A549 (cell line): ENCODE measurements around the gene HFM1. TPM values are rescaled to one million over a fixed set of nuclear protein-coding genes. Genes with fewer than 3 reads are reported as not detected.
A peak's percentile ranks its signal among the peaks of the same experiment; 100 is the strongest.

Experiments
- ATAC-seq, 2 experiments: fragments of 200-7000 bp in 1 of 2; fragments of >200 bp in 1 of 2; cut with Nextera tagmentation in 1 of 2; cut with Tn5 transposase in 1 of 2; 3 replicates each; pipeline versions ENCODE4 v1.8.0 to v1.9.1; 2018 to 2020; ENCODE audit warnings: mild to moderate bottlenecking in 1 of 2, moderate library complexity in 1 of 2
- CTCF ChIA-PET: fragments of 300-600 bp; sonication (Branson Sonifier 250); formaldehyde crosslinking; extraction: SDS; loops from one replicate; lab custom pipeline; 2021; ENCODE audit warnings: antibody characterized with exemption, inconsistent platforms; lab: Yijun Ruan, JAX
- POLR2A ChIA-PET: fragments of 350-600 bp; formaldehyde crosslinking; extraction: SDS; loops from one replicate; lab custom pipeline; 2021; ENCODE audit warnings: antibody characterized with exemption, inconsistent platforms; lab: Yijun Ruan, JAX
- DNase-seq, 2 experiments: peaks; one replicate each; pipeline versions ENCODE4 v3.0.0 to v3.0.0-alpha.2; 2011 to 2016; ENCODE audit warnings: low read depth in 1 of 2, low spot score in 1 of 2
- FAIRE-seq: peaks from 2 replicates; lab custom pipeline; 2011; peaks lifted over from hg19 to GRCh38; lab: Jason Lieb, UNC
- H3K27ac ChIP-seq, 2 experiments: fragments of >200 bp; sonication (Bioruptor Twin); formaldehyde crosslinking; 3 replicates each; pipeline ENCODE4 v1.5.1; 2016 to 2017
- H3K4me1 ChIP-seq: fragments of >200 bp; sonication (Bioruptor Twin); formaldehyde crosslinking; 3 replicates; pipeline ENCODE4 v1.6.1; 2016
- H3K4me2 ChIP-seq: fragments of >200 bp; sonication (Bioruptor Twin); formaldehyde crosslinking; 3 replicates; pipeline ENCODE4 v1.6.1; 2016
- H3K4me3 ChIP-seq: fragments of >200 bp; sonication (Bioruptor Twin); formaldehyde crosslinking; 3 replicates; pipeline ENCODE4 v1.5.1; 2016
- H3K9me3 ChIP-seq: fragments of >200 bp; sonication (Bioruptor Twin); formaldehyde crosslinking; 3 replicates; pipeline ENCODE4 v1.6.1; 2016
- ATOH8 ChIP-seq: fragments of 250-450 bp; sonication (Bioruptor Pico); IDR thresholded peaks from 2 replicates; pipeline ENCODE4 v1.5.0; 2020; ENCODE audit warnings: low read depth, mild to moderate bottlenecking, moderate library complexity
- BHLHE40 ChIP-seq: IDR thresholded peaks from 2 replicates; pipeline ENCODE4 v1.6.1; 2012; ENCODE audit warnings: low read depth, low read length, inconsistent platforms
- CBX2 ChIP-seq: fragments of 200-600 bp; sonication (generic); IDR thresholded peaks from 2 replicates; pipeline ENCODE4 v1.6.1; 2016; ENCODE audit warnings: low read depth, mild to moderate bottlenecking, borderline replicate concordance
- CHD2 ChIP-seq: fragments of 150-350 bp; IDR thresholded peaks from 2 replicates; pipeline ENCODE4 v1.6.1; 2014; ENCODE audit warnings: low read length; ENCODE audit not compliant: partially characterized antibody
- EHF ChIP-seq: fragments of 250-450 bp; sonication (Bioruptor Pico); IDR thresholded peaks from 2 replicates; pipeline ENCODE4 v1.5.0; 2020; ENCODE audit warnings: mild to moderate bottlenecking
- FOXS1 ChIP-seq: fragments of 250-450 bp; sonication (Bioruptor Pico); IDR thresholded peaks from 2 replicates; pipeline ENCODE4 v1.5.0; 2020; ENCODE audit warnings: mild to moderate bottlenecking, moderate library complexity
- HES2 ChIP-seq: fragments of >200 bp; sonication (Bioruptor Twin); formaldehyde crosslinking; IDR thresholded peaks from 2 replicates; pipeline ENCODE4 v1.6.1; 2016
- HOXA7 ChIP-seq: fragments of 250-450 bp; sonication (Bioruptor Pico); IDR thresholded peaks from 2 replicates; pipeline ENCODE4 v1.5.0; 2020; ENCODE audit warnings: mild to moderate bottlenecking, moderate library complexity
- JUN ChIP-seq, 2 experiments: fragments of >200 bp; sonication (Bioruptor Twin); formaldehyde crosslinking; IDR thresholded peaks; 2 replicates in 1 of 2; 3 replicates in 1 of 2; pipeline ENCODE4 v1.6.1; 2016 to 2017
- JUNB ChIP-seq: fragments of >200 bp; sonication (Bioruptor Twin); formaldehyde crosslinking; IDR thresholded peaks from 2 replicates; pipeline ENCODE4 v1.6.1; 2016
- KDM1A ChIP-seq: fragments of 200-600 bp; sonication (generic); IDR thresholded peaks from 2 replicates; pipeline ENCODE4 v1.6.1; 2016; ENCODE audit warnings: low read depth, mild to moderate bottlenecking
- KDM5A ChIP-seq: fragments of 200-600 bp; sonication (generic); IDR thresholded peaks from 2 replicates; pipeline ENCODE4 v1.6.1; 2016; ENCODE audit warnings: antibody characterized with exemption, mild to moderate bottlenecking
- RAD21 ChIP-seq, 2 experiments: fragments of >200 bp in 1 of 2; sonication (Bioruptor Twin) in 1 of 2; formaldehyde crosslinking in 1 of 2; IDR thresholded peaks in 1 of 2; conservative IDR thresholded peaks in 1 of 2; 2 replicates in 1 of 2; 3 replicates in 1 of 2; pipeline ENCODE4 v1.6.1; 2012 to 2018; ENCODE audit warnings: inconsistent platforms in 1 of 2
- SMC3 ChIP-seq: fragments of >200 bp; sonication (Bioruptor Twin); formaldehyde crosslinking; IDR thresholded peaks from 3 replicates; pipeline ENCODE4 v1.6.1; 2018; ENCODE audit warnings: inconsistent platforms
- TP53 ChIP-seq: fragments of 250-450 bp; sonication (Bioruptor Pico); IDR thresholded peaks from 2 replicates; pipeline ENCODE4 v1.5.0; 2021; ENCODE audit warnings: mild to moderate bottlenecking, moderate library complexity
- ZFP36 ChIP-seq: fragments of 450-650 bp; IDR thresholded peaks from 2 replicates; pipeline ENCODE4 v1.6.1; 2014; ENCODE audit warnings: borderline replicate concordance; ENCODE audit not compliant: partially characterized antibody
- WGBS: methylation state at CpG from one replicate; pipeline ENCODE4 v1.1.6; 2017; ENCODE audit errors: missing lambda C conversion rate; 5-methylcytosine and 5-hydroxymethylcytosine counted together
- polyA plus RNA-seq, 4 experiments: library from polyadenylated mRNA; depleted of rRNA in 3 of 4; stranded (reverse); fragments of >200 nt; fragmentation: RNase III in 1 of 4; extraction: RNeasy Plus Mini Kit Qiagen cat#74134 plus additional on column Dnase treatment in 1 of 4; gene quantifications; 2 replicates in 3 of 4; 3 replicates in 1 of 4; pipeline ENCODE4 v1.2.3, GENCODE V29; 2011 to 2017
- TF ChIP-seq, protein P1 (sequence below): fragments of >200 bp; sonication (Bioruptor Twin); formaldehyde crosslinking; IDR thresholded peaks from 3 replicates; pipeline ENCODE4 v1.5.1; 2016
- TF ChIP-seq, protein P2 (sequence below): fragments of 250-450 bp; sonication (Bioruptor Pico); IDR thresholded peaks from 2 replicates; pipeline ENCODE4 v1.5.0; 2021; ENCODE audit warnings: mild to moderate bottlenecking, moderate library complexity, borderline replicate concordance
- TF ChIP-seq, protein P3 (sequence below): IDR thresholded peaks from 2 replicates; pipeline ENCODE4 v1.6.1; 2012

The HFM1 gene
- polyA plus RNA-seq, 2 of the 4 experiments (the other 2 are of a cell fraction): 0.04 to 0.68 TPM

DNA sequence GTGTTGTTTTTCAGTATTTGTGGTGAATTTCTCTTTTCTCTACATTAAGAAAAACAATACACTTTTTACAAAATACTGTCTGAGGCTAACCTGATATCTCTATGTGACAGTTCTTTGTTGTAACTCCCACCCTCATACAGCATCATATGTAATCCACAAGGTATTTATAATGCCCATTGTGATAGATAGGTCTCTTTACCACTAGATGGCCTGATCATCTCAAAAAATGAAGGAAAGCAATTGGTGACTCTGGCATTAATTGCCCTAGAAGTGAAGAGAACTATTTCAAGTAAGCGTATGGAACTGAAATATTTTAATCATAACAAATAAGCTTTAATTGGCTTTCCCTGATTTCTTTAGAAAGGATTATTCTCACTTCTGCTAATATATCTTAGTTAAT is 36.2 kb upstream of the HFM1 start:
- ATAC-seq (peak in 1 of 2 experiments; percentile 42; a peak in 1 of 6 replicates), DNase-seq (peak in 1 of 2 experiments; percentile 14), FAIRE-seq (no peak)
- no peaks in the 10 kb centered on the region for H3K9me3 ChIP-seq
- no peak overlapping the region for H3K27ac ChIP-seq
- H3K4me3 ChIP-seq: no peak overlapping the region
- POLR2A ChIA-PET: no interaction called here
- no peaks in the 10 kb centered on the region for H3K4me1 ChIP-seq
- no peak overlapping the region for H3K4me2 ChIP-seq
- TF ChIP-seq HES2 (no peak), RAD21 (conservative IDR thresholded peaks at IDR 0.05 in 1 of 2, IDR thresholded peaks at IDR 0.05 in 1 of 2) (peak; percentile 24 to 34; a peak in 3 of 5 replicates)
- 76% methylated on average over 1 of the region's 1 CpG for WGBS
- CTCF ChIA-PET: interaction anchor here (0.9 to 1.2 kb wide), 2 partner anchors 9 to 12 kb away, joined by 3 read pairs; no protein-coding TSS in a partner anchor

- ATAC-seq: no peak
- H3K9me3 ChIP-seq: no peaks in the 10 kb centered on the region
- CTCF ChIA-PET: no interaction called here
Observed at GRCh38 chr1:91439016-91439415, 34.4 kb upstream of the HFM1 start.

GRCh38 chr1:91428182-91428798 is 23.7 kb upstream of the HFM1 start:
- Histone ChIP-seq H3K4me1 (no peaks in the 10 kb centered on the region), H3K4me2 (peak overlapping the region; percentile 12; the same call in 1 of the 3 replicates), H3K9me3 (no peaks in the 10 kb centered on the region), H3K27ac (no peak overlapping the region)
- ATAC-seq (peak in 1 of 2 experiments; percentile 53; a peak in 3 of 6 replicates), DNase-seq (no peak), FAIRE-seq (no peak)
- ChIA-PET CTCF (interaction anchor here (1.0 to 1.5 kb wide), 2 partner anchors 8 to 24 kb away, joined by 3 to 5 read pairs; partner anchors contain the start of gene HFM1), POLR2A (no interaction called here)
- no peak for TF ChIP-seq SMC3
- TF ChIP-seq ATOH8: no peak
- no peak for TF ChIP-seq CHD2
- TF ChIP-seq EHF: no peak
- TF ChIP-seq HOXA7 (CRISPR knock-in tag): no peak
- TF ChIP-seq JUNB: no peak
- TF ChIP-seq, all 56 proteins: peak for 0
- H3K4me3 ChIP-seq: no peak overlapping the region
- WGBS: 36% methylated on average over 8 of the region's 13 CpGs

More at GRCh38 chr1:91439016-91439415, 34.4 kb upstream of the HFM1 start:
- TF ChIP-seq, protein P1, sequence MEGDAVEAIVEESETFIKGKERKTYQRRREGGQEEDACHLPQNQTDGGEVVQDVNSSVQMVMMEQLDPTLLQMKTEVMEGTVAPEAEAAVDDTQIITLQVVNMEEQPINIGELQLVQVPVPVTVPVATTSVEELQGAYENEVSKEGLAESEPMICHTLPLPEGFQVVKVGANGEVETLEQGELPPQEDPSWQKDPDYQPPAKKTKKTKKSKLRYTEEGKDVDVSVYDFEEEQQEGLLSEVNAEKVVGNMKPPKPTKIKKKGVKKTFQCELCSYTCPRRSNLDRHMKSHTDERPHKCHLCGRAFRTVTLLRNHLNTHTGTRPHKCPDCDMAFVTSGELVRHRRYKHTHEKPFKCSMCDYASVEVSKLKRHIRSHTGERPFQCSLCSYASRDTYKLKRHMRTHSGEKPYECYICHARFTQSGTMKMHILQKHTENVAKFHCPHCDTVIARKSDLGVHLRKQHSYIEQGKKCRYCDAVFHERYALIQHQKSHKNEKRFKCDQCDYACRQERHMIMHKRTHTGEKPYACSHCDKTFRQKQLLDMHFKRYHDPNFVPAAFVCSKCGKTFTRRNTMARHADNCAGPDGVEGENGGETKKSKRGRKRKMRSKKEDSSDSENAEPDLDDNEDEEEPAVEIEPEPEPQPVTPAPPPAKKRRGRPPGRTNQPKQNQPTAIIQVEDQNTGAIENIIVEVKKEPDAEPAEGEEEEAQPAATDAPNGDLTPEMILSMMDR: no peak
- TF ChIP-seq RAD21 (conservative IDR thresholded peaks at IDR 0.05 in 1 of 2, IDR thresholded peaks at IDR 0.05 in 1 of 2): no peak
- TF ChIP-seq EHF: no peak
- no peak for TF ChIP-seq KDM1A
- TF ChIP-seq JUN (IDR thresholded peaks at IDR 0.05): no peak
- TF ChIP-seq, protein P2, sequence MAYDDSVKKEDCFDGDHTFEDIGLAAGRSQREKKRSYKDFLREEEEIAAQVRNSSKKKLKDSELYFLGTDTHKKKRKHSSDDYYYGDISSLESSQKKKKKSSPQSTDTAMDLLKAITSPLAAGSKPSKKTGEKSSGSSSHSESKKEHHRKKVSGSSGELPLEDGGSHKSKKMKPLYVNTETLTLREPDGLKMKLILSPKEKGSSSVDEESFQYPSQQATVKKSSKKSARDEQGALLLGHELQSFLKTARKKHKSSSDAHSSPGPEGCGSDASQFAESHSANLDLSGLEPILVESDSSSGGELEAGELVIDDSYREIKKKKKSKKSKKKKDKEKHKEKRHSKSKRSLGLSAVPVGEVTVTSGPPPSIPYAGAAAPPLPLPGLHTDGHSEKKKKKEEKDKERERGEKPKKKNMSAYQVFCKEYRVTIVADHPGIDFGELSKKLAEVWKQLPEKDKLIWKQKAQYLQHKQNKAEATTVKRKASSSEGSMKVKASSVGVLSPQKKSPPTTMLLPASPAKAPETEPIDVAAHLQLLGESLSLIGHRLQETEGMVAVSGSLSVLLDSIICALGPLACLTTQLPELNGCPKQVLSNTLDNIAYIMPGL: no peak
- no peak for TF ChIP-seq BHLHE40
- no peak for TF ChIP-seq FOXS1 (CRISPR knock-in tag)
- no peak for TF ChIP-seq ZFP36
- TF ChIP-seq CBX2: no peak
- no peak for TF ChIP-seq KDM5A
- TF ChIP-seq, protein P3, sequence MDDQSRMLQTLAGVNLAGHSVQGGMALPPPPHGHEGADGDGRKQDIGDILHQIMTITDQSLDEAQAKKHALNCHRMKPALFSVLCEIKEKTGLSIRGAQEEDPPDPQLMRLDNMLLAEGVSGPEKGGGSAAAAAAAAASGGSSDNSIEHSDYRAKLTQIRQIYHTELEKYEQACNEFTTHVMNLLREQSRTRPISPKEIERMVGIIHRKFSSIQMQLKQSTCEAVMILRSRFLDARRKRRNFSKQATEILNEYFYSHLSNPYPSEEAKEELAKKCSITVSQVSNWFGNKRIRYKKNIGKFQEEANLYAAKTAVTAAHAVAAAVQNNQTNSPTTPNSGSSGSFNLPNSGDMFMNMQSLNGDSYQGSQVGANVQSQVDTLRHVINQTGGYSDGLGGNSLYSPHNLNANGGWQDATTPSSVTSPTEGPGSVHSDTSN: no peak
- no peak for TF ChIP-seq TP53
- no peak for DNase-seq
- Histone ChIP-seq H3K4me2 (no peak overlapping the region), H3K4me1 (no peaks in the 10 kb centered on the region), H3K4me3 (no peak overlapping the region), H3K27ac (no peak overlapping the region)
- FAIRE-seq: no peak
- POLR2A ChIA-PET: no interaction called here
